SK-N-SH (cell line): ENCODE results near the gene TRIM72. TPM values are rescaled to one million over a fixed set of nuclear protein-coding genes. Genes with fewer than 3 reads are reported as not detected.

Experiments
- CTCF ChIA-PET: fragments of 300-600, 350-600 bp; formaldehyde crosslinking; extraction: SDS; loops from one replicate; lab custom pipeline; 2021; lab: Yijun Ruan, JAX
- POLR2A ChIA-PET: fragments of 350-600 bp; sonication (Branson Sonifier 250); formaldehyde crosslinking; extraction: SDS; loops from one replicate; lab custom pipeline; 2020; ENCODE audit warnings: antibody characterized with exemption, inconsistent platforms; lab: Yijun Ruan, JAX
- DNase-seq: peaks from one replicate; pipeline ENCODE4 v3.0.0; 2012
- H2AFZ ChIP-seq: fragments of 200-600 bp; sonication (generic); 2 replicates; pipeline ENCODE4 v1.8.1; 2016; ENCODE audit warnings: antibody characterized with exemption, mild to moderate bottlenecking, low read depth
- H3F3A ChIP-seq: fragments of 200-600 bp; sonication (generic); replicated peaks from 2 replicates; pipeline ENCODE3; 2016; ENCODE audit warnings: antibody characterized with exemption, mild to moderate bottlenecking; ENCODE audit not compliant: insufficient read depth
- H3K27ac ChIP-seq, 2 experiments: fragments of 200-500 bp in 1 of 2; fragments of 200-600 bp in 1 of 2; sonication (Bioruptor generic) in 1 of 2; sonication (generic), shearing (Covaris generic) in 1 of 2; 2 replicates each; pipeline versions ENCODE4 v1.5.1 to v1.6.1; 2014 to 2016; ENCODE audit warnings: low read depth in 2 of 2, inconsistent platforms in 1 of 2, low read length in 1 of 2, mild to moderate bottlenecking in 1 of 2, mixed read lengths in 1 of 2
- H3K27me3 ChIP-seq: fragments of 200-600 bp; sonication (generic), shearing (Covaris generic); 2 replicates; pipeline ENCODE4 v1.6.1; 2016; ENCODE audit warnings: mixed run types; ENCODE audit not compliant: insufficient read depth
- H3K36me3 ChIP-seq, 2 experiments: fragments of 200-500 bp in 1 of 2; fragments of 200-600 bp in 1 of 2; sonication (Bioruptor generic) in 1 of 2; sonication (generic) in 1 of 2; replicated peaks in 1 of 2; 2 replicates each; pipeline versions ENCODE3 to v1.5.1; 2014 to 2016; ENCODE audit warnings: low read length in 1 of 2, mild to moderate bottlenecking in 1 of 2; ENCODE audit not compliant: insufficient read depth in 2 of 2, control insufficient read depth in 1 of 2
- H3K4me1 ChIP-seq, 2 experiments: fragments of 200-500 bp in 1 of 2; fragments of 200-600 bp in 1 of 2; sonication (Bioruptor generic) in 1 of 2; sonication (generic), shearing (Covaris generic) in 1 of 2; 2 replicates each; pipeline versions ENCODE4 v1.5.1 to v1.6.1; 2014 to 2016; ENCODE audit warnings: low read depth in 1 of 2, low read length in 1 of 2, mixed run types in 1 of 2; ENCODE audit not compliant: insufficient read depth in 2 of 2, control insufficient read depth in 1 of 2
- H3K4me2 ChIP-seq: fragments of 200-600 bp; sonication (generic), shearing (Covaris generic); 2 replicates; pipeline ENCODE4 v1.6.1; 2017; ENCODE audit warnings: mixed run types
- H3K4me3 ChIP-seq, 2 experiments: fragments of 200-500 bp in 1 of 2; fragments of 200-600 bp in 1 of 2; sonication (Bioruptor generic) in 1 of 2; sonication (generic), shearing (Covaris generic) in 1 of 2; 2 replicates each; pipeline versions ENCODE4 v1.5.1 to v1.8.1; 2014 to 2016; ENCODE audit warnings: low read depth in 2 of 2, inconsistent platforms in 1 of 2, low read length in 1 of 2, mild to moderate bottlenecking in 1 of 2, mixed read lengths in 1 of 2, moderate library complexity in 1 of 2
- H3K79me2 ChIP-seq: fragments of 200-600 bp; sonication (generic); 2 replicates; pipeline ENCODE4 v1.8.1; 2017; ENCODE audit warnings: mild to moderate bottlenecking; ENCODE audit not compliant: insufficient read depth
- H3K9ac ChIP-seq: fragments of 200-600 bp; sonication (generic); 2 replicates; pipeline ENCODE4 v1.6.1; 2017; ENCODE audit warnings: mixed run types
- H3K9me2 ChIP-seq: fragments of 200-600 bp; sonication (generic); 2 replicates; pipeline ENCODE4 v1.6.1; 2017; ENCODE audit warnings: mixed run types
- H3K9me3 ChIP-seq: fragments of 200-600 bp; sonication (generic); 2 replicates; pipeline ENCODE4 v1.6.1; 2017; ENCODE audit warnings: mixed run types, mild to moderate bottlenecking, moderate library complexity
- H4K20me1 ChIP-seq: fragments of 200-600 bp; sonication (generic); 2 replicates; pipeline ENCODE4 v1.6.1; 2017; ENCODE audit warnings: mild to moderate bottlenecking, mixed run types; ENCODE audit not compliant: insufficient read depth
- CHD2 ChIP-seq: fragments of 150-350 bp; IDR thresholded peaks from 2 replicates; pipeline ENCODE4 v1.6.1; 2018; ENCODE audit warnings: low read length; ENCODE audit not compliant: partially characterized antibody
- CTCF ChIP-seq: fragments of 200-600 bp; sonication (generic); IDR thresholded peaks from 2 replicates; pipeline ENCODE4 v1.6.1; 2017; ENCODE audit warnings: antibody characterized with exemption, mild to moderate bottlenecking, moderate library complexity
- FOXJ3 ChIP-seq: sonication (generic); formaldehyde crosslinking; IDR thresholded peaks from 2 replicates; pipeline ENCODE4 v1.5.1; 2020; ENCODE audit warnings: mild to moderate bottlenecking, missing genetic modification reagents
- IRF3 ChIP-seq: fragments of 150-350 bp; IDR thresholded peaks from 2 replicates; pipeline ENCODE4 v1.6.1; 2016; ENCODE audit warnings: mild to moderate bottlenecking, low read depth, low read length
- NFIC ChIP-seq: IDR thresholded peaks from 2 replicates; pipeline ENCODE4 v1.4.0; 2012; ENCODE audit warnings: borderline replicate concordance
- NRF1 ChIP-seq: IDR thresholded peaks from 2 replicates; pipeline ENCODE4 v1.6.1; 2012; ENCODE audit warnings: low read depth, mild to moderate bottlenecking, low read length
- POLR2AphosphoS5 ChIP-seq: IDR thresholded peaks from 2 replicates; pipeline ENCODE4 v1.6.1; 2012; ENCODE audit warnings: low read depth, low read length
- RAD21 ChIP-seq: IDR thresholded peaks from 2 replicates; pipeline ENCODE4 v1.6.1; 2012; ENCODE audit warnings: mild to moderate bottlenecking, low read length
- RCOR1 ChIP-seq: fragments of 150-350 bp; IDR thresholded peaks from 2 replicates; pipeline ENCODE4 v1.6.1; 2017; ENCODE audit warnings: antibody characterized with exemption, low read length
- RXRA ChIP-seq: IDR thresholded peaks from 2 replicates; pipeline ENCODE4 v1.4.0; 2012; ENCODE audit warnings: low read depth, mild to moderate bottlenecking, borderline replicate concordance
- TCF12 ChIP-seq: IDR thresholded peaks from 2 replicates; pipeline ENCODE4 v1.4.0; 2012
- TEAD4 ChIP-seq: IDR thresholded peaks from 2 replicates; pipeline ENCODE4 v1.4.0; 2012; ENCODE audit warnings: mild to moderate bottlenecking, borderline replicate concordance; ENCODE audit not compliant: insufficient read depth
- YY1 ChIP-seq: IDR thresholded peaks from 2 replicates; pipeline ENCODE4 v1.4.0; 2012; ENCODE audit warnings: low read depth, mild to moderate bottlenecking
- ZBTB33 ChIP-seq: IDR thresholded peaks from 2 replicates; pipeline ENCODE4 v1.4.0; 2012; ENCODE audit warnings: low read depth, borderline replicate concordance
- WGBS: methylation state at CpG from one replicate; pipeline ENCODE4 v1.1.6; 2017; ENCODE audit warnings: low lambda C conversion rate; 5-methylcytosine and 5-hydroxymethylcytosine counted together
- polyA plus RNA-seq, 3 experiments: library from polyadenylated mRNA; depleted of rRNA; stranded (reverse); fragments of >200 nt; gene quantifications; 2 replicates each; pipeline ENCODE4 v1.2.3, GENCODE V29; 2012

TRIM72 gene
- polyA plus RNA-seq, 1 of the 3 experiments (the other 2 are of a cell fraction): under 0.01 TPM

- no peak for TF ChIP-seq CTCF
- no peak for TF ChIP-seq IRF3
- no peak for TF ChIP-seq CHD2
- TF ChIP-seq NRF1: no peak
- TF ChIP-seq FOXJ3: no peak
- TF ChIP-seq RAD21: no peak
- TF ChIP-seq POLR2AphosphoS5: no peak
- TF ChIP-seq TEAD4: no peak
- no peak for TF ChIP-seq NFIC
- no peak for TF ChIP-seq TCF12
- TF ChIP-seq ZBTB33: no peak
- TF ChIP-seq RCOR1: no peak
- TF ChIP-seq RXRA: no peak
- no peak for TF ChIP-seq YY1
- TF ChIP-seq, all 33 proteins: peak for 0
- Histone ChIP-seq H2AFZ (no peak overlapping the region), H3K27me3 (peaks cover 52% of the 10 kb centered on the region), H3K27ac (no peak overlapping the region), H3K9ac (no peak overlapping the region), H4K20me1 (no peaks in the 10 kb centered on the region), H3F3A (no peaks in the 10 kb centered on the region), H3K9me3 (no peaks in the 10 kb centered on the region), H3K4me2 (no peak overlapping the region), H3K9me2 (no peaks in the 10 kb centered on the region), H3K4me1 (no peaks in the 10 kb centered on the region), H3K79me2 (no peaks in the 10 kb centered on the region), H3K4me3 (no peak overlapping the region), H3K36me3 (no peaks in the 10 kb centered on the region)
- no peak for DNase-seq
- WGBS: 31% methylated on average over 12 of the region's 12 CpGs
- CTCF ChIA-PET: no interaction called here
- POLR2A ChIA-PET: no interaction called here
Observed at GRCh38 chr16:31221357-31222160, 7.6 kb downstream of the TRIM72 start.
